ENCODE measurements around the gene UNC45B.

GRCh38 chr17:35236821-35237220 is 89.2 kb downstream of the UNC45B start:
- TF ChIP-seq ZSCAN18 (CRISPR knock-in tag; IDR thresholded peaks at IDR 0.05), result no peak
- TF ChIP-seq CTCF (IDR thresholded peaks at IDR 0.05), result no peak
- TF ChIP-seq MAX (CRISPR knock-in tag; IDR thresholded peaks at IDR 0.05), result no peak
- TF ChIP-seq PRDM15 (CRISPR knock-in tag; IDR thresholded peaks at IDR 0.05), result no peak
- no peak for TF ChIP-seq GRHL2 (CRISPR knock-in tag; IDR thresholded peaks at IDR 0.05; ENCODE audit: insufficient replicate concordance, severe bottlenecking)
- TF ChIP-seq NR2C2 (CRISPR knock-in tag; IDR thresholded peaks at IDR 0.05), result no peak
- no peak for TF ChIP-seq FOXJ3 (CRISPR knock-in tag; IDR thresholded peaks at IDR 0.05; ENCODE audit: borderline replicate concordance)
- no peak for TF ChIP-seq MLX (CRISPR knock-in tag; IDR thresholded peaks at IDR 0.05)
